OCI-LY1 (cell line): ENCODE measurements around the gene ANKFN1.

Experiments used
- H2AFZ ChIP-seq: fragments of 200-600 bp; sonication (generic), shearing (Covaris generic); 2 replicates; pipeline ENCODE4 v1.6.0; 2014; ENCODE audit warnings: antibody characterized with exemption, mild to moderate bottlenecking, low read length
- H3F3A ChIP-seq: fragments of 200-600 bp; sonication (generic), shearing (Covaris generic); 2 replicates; pipeline ENCODE4 v1.6.0; 2014; ENCODE audit warnings: mild to moderate bottlenecking, antibody characterized with exemption, low read length, moderate library complexity; ENCODE audit not compliant: insufficient read depth
- H3K27ac ChIP-seq: fragments of 200-600 bp; sonication (generic); 2 replicates; pipeline ENCODE4 v1.5.1; 2014; ENCODE audit warnings: low read length, mixed run types, mild to moderate bottlenecking, low read depth; ENCODE audit not compliant: poor library complexity, severe bottlenecking
- H3K27me3 ChIP-seq: fragments of 200-600 bp; sonication (generic); 2 replicates; pipeline ENCODE4 v1.6.0; 2014; ENCODE audit warnings: antibody characterized with exemption, mild to moderate bottlenecking, low read length, moderate library complexity; ENCODE audit not compliant: insufficient read depth
- H3K36me3 ChIP-seq: fragments of 200-600 bp; sonication (generic); 2 replicates; pipeline ENCODE4 v1.6.1; 2014; ENCODE audit warnings: mild to moderate bottlenecking, antibody characterized with exemption, low read length, moderate library complexity, mixed read lengths; ENCODE audit not compliant: insufficient read depth
- H3K4me1 ChIP-seq: fragments of 200-600 bp; sonication (generic); 2 replicates; pipeline ENCODE4 v1.5.1; 2014; ENCODE audit warnings: mild to moderate bottlenecking, low read length, moderate library complexity; ENCODE audit not compliant: insufficient read depth, severe bottlenecking
- H3K4me2 ChIP-seq: fragments of 200-600 bp; sonication (generic), shearing (Covaris generic); 2 replicates; pipeline ENCODE4 v1.6.1; 2014; ENCODE audit warnings: low read length
- H3K4me3 ChIP-seq: fragments of 200-600 bp; sonication (generic); 2 replicates; pipeline ENCODE4 v1.5.1; 2014; ENCODE audit warnings: low read length, low read depth, mild to moderate bottlenecking, mixed read lengths; ENCODE audit not compliant: poor library complexity, severe bottlenecking
- H3K79me2 ChIP-seq: fragments of 200-600 bp; shearing (Covaris generic); 2 replicates; pipeline ENCODE4 v1.6.1; 2016; ENCODE audit warnings: mixed run types, low read length, mixed read lengths; ENCODE audit not compliant: insufficient read depth
- H3K9ac ChIP-seq: fragments of 200-600 bp; sonication (generic), shearing (Covaris generic); 2 replicates; pipeline ENCODE4 v1.6.1; 2014; ENCODE audit warnings: mild to moderate bottlenecking, low read length, mixed read lengths
- H3K9me2 ChIP-seq: fragments of 200-600 bp; sonication (generic), shearing (Covaris generic); 2 replicates; pipeline ENCODE4 v1.6.1; 2014; ENCODE audit warnings: low read depth, mild to moderate bottlenecking, low read length, mixed read lengths
- H3K9me3 ChIP-seq: fragments of 200-600 bp; shearing (Covaris generic); 2 replicates; pipeline ENCODE4 v1.6.1; 2014; ENCODE audit warnings: low read length, mixed read lengths
- H4K20me1 ChIP-seq: fragments of 200-600 bp; sonication (generic), shearing (Covaris generic); 2 replicates; pipeline ENCODE4 v1.6.0; 2016; ENCODE audit warnings: mild to moderate bottlenecking, low read length; ENCODE audit not compliant: insufficient read depth
- CTCF ChIP-seq: fragments of 200-600 bp; sonication (generic), shearing (Covaris generic); IDR thresholded peaks from 2 replicates; pipeline ENCODE4 v1.5.1; 2017; ENCODE audit warnings: mild to moderate bottlenecking, antibody characterized with exemption, low read length, moderate library complexity, mixed read lengths
- EZH2 ChIP-seq: fragments of 200-600 bp; sonication (generic), shearing (Covaris generic); IDR thresholded peaks from 2 replicates; pipeline ENCODE4 v1.8.0; 2017; ENCODE audit warnings: borderline replicate concordance, mixed run types, mild to moderate bottlenecking, antibody characterized with exemption, low read length, moderate library complexity, mixed read lengths

The ANKFN1 gene

GRCh38 chr17:56543280-56543679 is 390.0 kb downstream of the ANKFN1 start:
- no peaks in the 10 kb centered on the region for H3K27me3 ChIP-seq
- H3K36me3 ChIP-seq = no peaks in the 10 kb centered on the region
- no peak overlapping the region for H3K4me2 ChIP-seq
- no peak overlapping the region for H3K4me3 ChIP-seq
- H3F3A ChIP-seq = no peaks in the 10 kb centered on the region
- no peak overlapping the region for H3K27ac ChIP-seq
- H3K4me1 ChIP-seq = no peaks in the 10 kb centered on the region
- no peaks in the 10 kb centered on the region for H3K9me2 ChIP-seq
- no peaks in the 10 kb centered on the region for H3K9me3 ChIP-seq
- H2AFZ ChIP-seq = no peak overlapping the region
- no peaks in the 10 kb centered on the region for H3K79me2 ChIP-seq
- no peak overlapping the region for H3K9ac ChIP-seq
- H4K20me1 ChIP-seq = no peaks in the 10 kb centered on the region
- TF ChIP-seq EZH2 = no peak

GRCh38 chr17:56545106-56545505 is 391.8 kb downstream of the ANKFN1 start:
- H3K4me1 ChIP-seq = no peaks in the 10 kb centered on the region
- no peaks in the 10 kb centered on the region for H3K36me3 ChIP-seq
- H3K9me3 ChIP-seq = no peaks in the 10 kb centered on the region
- no peak overlapping the region for H3K4me3 ChIP-seq
- H3K79me2 ChIP-seq = no peaks in the 10 kb centered on the region
- H3K9ac ChIP-seq = no peak overlapping the region
- no peaks in the 10 kb centered on the region for H3F3A ChIP-seq
- no peak overlapping the region for H3K4me2 ChIP-seq
- H4K20me1 ChIP-seq = no peaks in the 10 kb centered on the region
- H3K9me2 ChIP-seq = no peaks in the 10 kb centered on the region
- TF ChIP-seq CTCF = no peak
- no peak for TF ChIP-seq EZH2
- no peak overlapping the region for H3K27ac ChIP-seq
- H3K27me3 ChIP-seq = no peaks in the 10 kb centered on the region
- H2AFZ ChIP-seq = no peak overlapping the region

- TF ChIP-seq EZH2 = no peak
- no peak for TF ChIP-seq CTCF
- no peak overlapping the region for H3K27ac ChIP-seq
- H3K36me3 ChIP-seq = no peaks in the 10 kb centered on the region
- H2AFZ ChIP-seq = no peak overlapping the region
- no peak overlapping the region for H3K4me3 ChIP-seq
- H3K9me2 ChIP-seq = no peaks in the 10 kb centered on the region
- H4K20me1 ChIP-seq = no peaks in the 10 kb centered on the region
- no peaks in the 10 kb centered on the region for H3K79me2 ChIP-seq
- no peak overlapping the region for H3K4me2 ChIP-seq
- no peaks in the 10 kb centered on the region for H3K27me3 ChIP-seq
- no peaks in the 10 kb centered on the region for H3K9me3 ChIP-seq
- no peaks in the 10 kb centered on the region for H3K4me1 ChIP-seq
- H3F3A ChIP-seq = no peaks in the 10 kb centered on the region
- H3K9ac ChIP-seq = no peak overlapping the region
Observed at GRCh38 chr17:56545930-56546329, 392.7 kb downstream of the ANKFN1 start.

GRCh38 chr17:56548661-56549060 is 395.4 kb downstream of the ANKFN1 start:
- H3K27me3 ChIP-seq = no peaks in the 10 kb centered on the region; the same call in 1 of the 2 replicates
- H3K27ac ChIP-seq = no peak overlapping the region
- no peaks in the 10 kb centered on the region for H3K9me2 ChIP-seq
- no peaks in the 10 kb centered on the region for H3K79me2 ChIP-seq
- H2AFZ ChIP-seq = no peak overlapping the region
- H3K36me3 ChIP-seq = no peaks in the 10 kb centered on the region
- H3F3A ChIP-seq = no peaks in the 10 kb centered on the region
- no peak overlapping the region for H3K9ac ChIP-seq
- H3K4me2 ChIP-seq = no peak overlapping the region
- H3K4me3 ChIP-seq = no peak overlapping the region
- no peaks in the 10 kb centered on the region; the same call in 1 of the 2 replicates for H3K9me3 ChIP-seq
- H3K4me1 ChIP-seq = no peaks in the 10 kb centered on the region
- no peak for TF ChIP-seq CTCF
- TF ChIP-seq EZH2 = no peak
- no peaks in the 10 kb centered on the region for H4K20me1 ChIP-seq
